IPS-18a (cell line): ENCODE data around the gene TMPRSS11D.

Source experiments
- H3K27ac ChIP-seq: one replicate; pipeline ENCODE4 v1.5.1; 2013; ENCODE audit warnings: low read length
- H3K27me3 ChIP-seq: one replicate; pipeline ENCODE4 v1.6.1; 2013; ENCODE audit warnings: mild to moderate bottlenecking, low read length; ENCODE audit not compliant: control insufficient read depth, insufficient read depth
- H3K36me3 ChIP-seq: one replicate; pipeline ENCODE4 v1.6.1; 2013; ENCODE audit warnings: low read depth, low read length; ENCODE audit not compliant: control insufficient read depth
- H3K4me1 ChIP-seq: one replicate; pipeline ENCODE4 v1.6.1; 2013; ENCODE audit warnings: low read depth, low read length; ENCODE audit not compliant: control insufficient read depth
- H3K4me3 ChIP-seq: one replicate; pipeline ENCODE4 v1.5.1; 2013; ENCODE audit warnings: low read length
- H3K9ac ChIP-seq: one replicate; pipeline ENCODE4 v1.6.1; 2013; ENCODE audit warnings: mild to moderate bottlenecking, low read length, moderate library complexity
- H3K9me3 ChIP-seq: one replicate; pipeline ENCODE4 v1.6.1; 2013; ENCODE audit warnings: low read depth, low read length; ENCODE audit not compliant: control insufficient read depth

Gene TMPRSS11D

DNA sequence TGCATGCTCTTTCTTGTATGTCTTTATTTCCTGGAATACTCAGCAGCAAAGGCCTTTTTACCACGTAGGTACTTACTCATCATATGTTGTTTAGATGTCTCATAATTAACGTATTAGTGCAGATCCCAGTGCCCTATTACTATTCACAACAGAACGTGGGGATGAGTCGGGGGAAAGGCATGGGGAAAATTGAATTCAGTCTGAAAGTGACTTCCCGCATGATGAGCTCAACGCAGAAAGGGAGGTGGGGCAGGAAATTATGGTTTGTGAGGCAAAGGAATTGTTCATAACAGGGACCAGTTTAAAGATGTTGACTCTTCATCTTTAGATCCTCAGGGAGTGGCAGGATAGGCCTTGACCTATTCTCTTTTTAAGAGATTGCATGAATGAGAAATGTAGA lies 2.0 kb upstream of the TMPRSS11D start:
- no peaks in the 10 kb centered on the region for H3K4me1 ChIP-seq
- H3K9ac ChIP-seq: no peak overlapping the region
- no peaks in the 10 kb centered on the region for H3K27me3 ChIP-seq
- no peaks in the 10 kb centered on the region for H3K36me3 ChIP-seq
- H3K27ac ChIP-seq: no peak overlapping the region
- H3K9me3 ChIP-seq: no peaks in the 10 kb centered on the region
- no peak overlapping the region for H3K4me3 ChIP-seq

DNA sequence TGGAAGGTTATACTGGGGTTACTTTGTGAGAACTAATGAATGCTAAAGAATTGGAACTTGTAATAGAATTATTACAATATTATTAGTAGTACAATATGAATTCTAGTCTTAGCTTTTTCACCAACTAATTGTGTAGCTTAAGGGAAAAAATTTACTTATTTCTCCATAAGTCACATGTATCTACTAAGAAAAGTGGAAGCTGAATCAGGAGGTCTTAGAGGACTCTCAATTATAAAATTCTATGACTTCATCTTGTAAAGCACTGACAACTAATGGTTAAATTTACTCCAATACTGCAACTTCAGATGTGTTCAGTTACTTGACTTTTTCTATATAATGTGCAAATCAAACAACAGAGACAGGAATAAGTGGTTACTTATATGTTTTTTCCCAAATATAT lies 899 bp upstream of the TMPRSS11D start:
- Histone ChIP-seq H3K27ac (no peak overlapping the region), H3K4me3 (no peak overlapping the region), H3K4me1 (no peaks in the 10 kb centered on the region), H3K36me3 (no peaks in the 10 kb centered on the region), H3K27me3 (no peaks in the 10 kb centered on the region), H3K9ac (no peak overlapping the region), H3K9me3 (no peaks in the 10 kb centered on the region)

DNA sequence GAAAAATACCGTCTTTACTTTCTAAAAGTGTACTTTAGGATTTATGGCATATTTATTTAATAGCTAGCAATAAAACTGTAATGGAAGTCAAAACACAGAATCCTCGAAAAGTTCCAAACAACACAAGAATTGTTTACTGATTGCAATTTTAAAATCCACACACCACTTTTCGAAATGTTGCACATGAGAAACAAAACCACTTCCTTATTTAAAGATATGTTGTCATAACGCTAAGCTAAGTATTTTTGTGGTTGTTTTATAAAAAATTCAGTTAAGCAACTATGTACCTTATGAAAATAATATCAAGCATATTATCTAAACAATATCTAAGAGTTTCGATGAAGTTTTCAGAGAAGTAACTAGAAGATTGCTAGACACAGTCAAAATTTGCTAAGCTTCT lies 344 bp downstream of the TMPRSS11D start:
- H3K9me3 ChIP-seq: no peaks in the 10 kb centered on the region
- H3K36me3 ChIP-seq: no peaks in the 10 kb centered on the region
- H3K4me1 ChIP-seq: no peaks in the 10 kb centered on the region
- no peak overlapping the region for H3K9ac ChIP-seq
- H3K4me3 ChIP-seq: no peak overlapping the region
- H3K27me3 ChIP-seq: no peaks in the 10 kb centered on the region
- no peak overlapping the region for H3K27ac ChIP-seq

DNA sequence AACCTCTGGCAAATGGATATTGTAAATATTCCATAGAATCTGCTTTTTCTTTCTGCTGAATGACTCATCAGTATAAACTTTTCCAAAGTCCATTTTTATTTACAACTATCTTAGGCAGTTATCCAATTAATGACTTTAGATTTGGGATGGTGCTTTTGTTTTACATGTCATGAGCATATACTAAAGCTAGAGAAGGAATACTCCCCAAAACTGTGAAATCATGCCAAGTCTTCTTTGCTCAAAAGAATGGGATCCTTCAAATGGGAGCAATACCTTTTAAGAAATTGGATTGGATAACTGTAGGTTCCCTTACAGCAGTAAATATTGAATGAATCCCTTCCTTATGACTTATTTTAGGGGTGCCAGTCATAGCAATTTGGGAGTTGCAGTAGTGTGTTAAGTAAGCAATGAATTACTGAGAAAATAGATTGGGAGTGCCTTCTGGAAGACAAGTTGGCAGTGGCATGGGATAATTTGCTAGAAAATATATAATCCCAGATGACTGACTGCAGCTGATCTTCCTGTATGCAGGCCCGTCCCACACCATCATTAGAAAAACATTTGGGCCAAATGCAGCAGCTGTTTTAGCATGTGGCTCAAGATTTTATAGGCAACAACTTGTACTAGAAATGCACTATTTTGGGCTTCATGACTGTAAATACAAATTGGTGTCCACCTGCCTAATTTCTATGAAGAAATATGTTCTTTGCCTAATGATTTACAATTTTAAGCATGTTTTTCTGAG lies 2.8 kb downstream of the TMPRSS11D start:
- no peaks in the 10 kb centered on the region for H3K36me3 ChIP-seq
- H3K4me1 ChIP-seq: no peaks in the 10 kb centered on the region
- H3K9ac ChIP-seq: no peak overlapping the region
- no peak overlapping the region for H3K27ac ChIP-seq
- no peaks in the 10 kb centered on the region for H3K9me3 ChIP-seq
- H3K4me3 ChIP-seq: no peak overlapping the region
- H3K27me3 ChIP-seq: no peaks in the 10 kb centered on the region

DNA sequence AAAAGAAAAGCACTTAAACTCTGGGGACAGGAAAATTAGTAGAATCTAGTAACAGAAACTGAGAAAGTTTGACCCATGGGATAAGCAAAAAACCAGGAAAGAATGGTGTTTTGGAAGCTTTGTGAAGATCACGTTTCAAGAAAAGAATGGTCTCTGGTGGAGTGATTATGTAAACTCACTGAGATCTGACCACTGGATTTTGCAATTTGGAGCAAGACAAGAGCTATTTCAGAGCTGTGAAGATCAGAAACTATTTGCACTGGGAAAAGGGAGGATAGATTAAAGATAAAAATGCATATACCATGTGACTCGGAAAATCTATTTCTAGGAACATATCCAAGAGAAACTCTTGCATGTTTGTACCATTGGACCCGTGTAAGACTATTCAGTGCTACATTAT lies 4.3 kb downstream of the TMPRSS11D start:
- Histone ChIP-seq H3K9ac (no peak overlapping the region), H3K9me3 (no peaks in the 10 kb centered on the region), H3K27ac (no peak overlapping the region), H3K4me3 (no peak overlapping the region), H3K4me1 (no peaks in the 10 kb centered on the region), H3K27me3 (no peaks in the 10 kb centered on the region), H3K36me3 (no peaks in the 10 kb centered on the region)

DNA sequence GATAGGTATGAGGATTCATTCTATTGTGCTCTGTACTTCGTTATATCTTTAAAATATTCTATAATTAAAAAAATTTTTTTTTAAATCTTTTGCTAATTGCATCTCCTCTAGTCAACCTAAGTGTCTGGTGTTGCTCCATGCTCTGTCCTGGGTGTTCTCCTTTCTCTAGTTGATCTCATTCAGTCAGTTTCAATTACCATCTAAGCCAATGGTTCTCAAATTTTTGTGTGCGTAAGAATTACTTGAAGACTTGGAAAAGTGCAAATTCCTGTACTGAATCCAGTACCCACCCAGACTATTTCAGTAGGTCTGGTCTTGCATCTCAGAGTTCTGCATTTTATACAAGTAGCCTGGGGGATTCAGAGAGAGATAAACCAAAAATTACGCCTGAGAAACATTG lies 6.7 kb downstream of the TMPRSS11D start:
- Histone ChIP-seq H3K36me3 (no peaks in the 10 kb centered on the region), H3K4me1 (no peaks in the 10 kb centered on the region), H3K4me3 (no peak overlapping the region), H3K9me3 (no peaks in the 10 kb centered on the region), H3K27ac (no peak overlapping the region), H3K27me3 (no peaks in the 10 kb centered on the region), H3K9ac (no peak overlapping the region)

DNA sequence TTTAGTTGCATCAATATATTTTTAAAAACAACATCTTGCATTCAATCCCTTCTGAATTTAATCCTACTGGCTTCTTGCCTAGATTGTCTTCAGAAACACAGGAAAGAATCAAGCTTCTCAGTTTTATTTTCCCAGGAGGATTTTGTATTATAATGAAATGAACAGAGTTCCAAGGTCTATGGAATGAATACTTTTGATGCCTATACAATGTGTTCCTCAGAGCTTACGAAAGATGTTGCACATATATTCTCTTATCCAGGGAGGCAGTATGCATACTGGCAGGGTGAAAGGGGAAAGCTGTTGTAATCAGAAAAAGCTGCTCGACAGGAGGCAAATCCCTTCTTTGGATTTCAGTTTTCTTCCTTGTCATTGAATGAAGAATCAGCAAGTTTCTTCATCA lies 8.8 kb downstream of the TMPRSS11D start:
- H3K9me3 ChIP-seq: no peaks in the 10 kb centered on the region
- no peak overlapping the region for H3K4me3 ChIP-seq
- H3K9ac ChIP-seq: no peak overlapping the region
- no peaks in the 10 kb centered on the region for H3K4me1 ChIP-seq
- no peak overlapping the region for H3K27ac ChIP-seq
- H3K36me3 ChIP-seq: no peaks in the 10 kb centered on the region
- H3K27me3 ChIP-seq: no peaks in the 10 kb centered on the region

DNA sequence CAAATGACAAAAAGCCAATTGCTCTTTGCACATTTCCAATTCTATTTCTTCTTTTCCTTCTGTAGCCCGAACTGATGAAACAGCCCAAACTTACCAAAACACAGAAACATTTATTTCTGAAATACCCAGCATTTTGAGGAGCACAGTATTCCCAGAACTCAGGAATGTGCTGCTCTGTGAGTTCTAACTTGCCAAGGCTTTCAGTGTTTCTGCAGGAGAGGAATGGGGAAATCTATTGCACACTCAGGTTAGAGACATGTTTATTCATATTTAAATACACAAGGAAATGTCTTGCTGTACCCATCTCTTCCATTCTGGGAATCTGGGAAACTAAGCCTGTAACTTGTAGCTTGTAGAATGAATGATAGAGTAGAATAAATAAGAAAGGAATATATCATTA lies 10.7 kb downstream of the TMPRSS11D start:
- H3K9ac ChIP-seq: no peak overlapping the region
- no peaks in the 10 kb centered on the region for H3K4me1 ChIP-seq
- H3K4me3 ChIP-seq: no peak overlapping the region
- H3K27ac ChIP-seq: no peak overlapping the region
- no peaks in the 10 kb centered on the region for H3K27me3 ChIP-seq
- H3K9me3 ChIP-seq: no peaks in the 10 kb centered on the region
- no peaks in the 10 kb centered on the region for H3K36me3 ChIP-seq

DNA sequence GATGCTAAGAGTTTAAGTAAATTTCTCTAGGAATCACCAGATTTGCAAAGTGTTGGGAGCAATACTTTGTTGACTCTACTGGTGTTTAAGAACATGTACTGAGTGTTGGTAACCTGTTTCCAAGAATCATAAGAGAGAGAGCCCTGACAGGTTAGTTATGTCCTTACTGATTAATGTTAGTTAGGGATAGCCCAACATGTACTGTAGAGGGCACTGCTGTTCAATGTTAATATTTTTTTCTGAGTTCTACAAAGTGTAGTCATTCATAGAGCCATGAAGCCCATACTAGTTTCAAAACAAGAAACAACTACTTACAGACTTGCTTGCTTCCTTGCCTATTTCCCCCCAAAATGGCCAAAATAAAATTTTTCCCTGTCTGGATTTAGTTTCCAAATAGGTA lies 11.9 kb downstream of the TMPRSS11D start:
- no peaks in the 10 kb centered on the region for H3K9me3 ChIP-seq
- no peak overlapping the region for H3K4me3 ChIP-seq
- H3K27me3 ChIP-seq: no peaks in the 10 kb centered on the region
- no peak overlapping the region for H3K9ac ChIP-seq
- H3K27ac ChIP-seq: no peak overlapping the region
- H3K36me3 ChIP-seq: no peaks in the 10 kb centered on the region
- H3K4me1 ChIP-seq: no peaks in the 10 kb centered on the region

DNA sequence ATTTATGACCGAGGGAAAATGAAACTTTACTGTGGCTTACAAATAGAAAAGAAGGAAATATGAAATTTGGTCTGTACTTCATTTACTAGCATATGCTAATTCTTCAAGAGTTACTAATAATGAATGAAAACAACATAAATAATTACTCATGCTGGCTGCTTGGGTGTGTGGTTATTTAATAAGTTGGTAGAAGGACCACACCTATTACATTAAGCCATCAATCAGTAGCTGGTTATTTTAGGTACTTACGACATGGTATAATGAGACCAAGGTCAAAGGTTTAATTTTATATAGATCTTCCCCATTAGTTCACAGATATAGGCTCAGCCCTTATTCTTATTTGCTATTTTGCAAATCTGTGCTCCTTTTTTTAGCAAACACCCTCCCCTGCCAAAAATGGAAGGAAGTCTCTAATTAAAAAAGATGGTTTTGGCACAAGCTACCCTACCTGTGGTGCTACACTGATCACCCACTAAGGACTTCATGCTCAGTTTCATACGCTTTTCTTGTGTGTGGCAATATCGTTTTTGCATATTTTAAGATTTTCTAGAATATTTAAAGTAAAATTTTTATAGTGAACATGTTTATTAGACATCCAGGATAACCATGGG lies 14.1 kb downstream of the TMPRSS11D start:
- no peaks in the 10 kb centered on the region for H3K36me3 ChIP-seq
- H3K9ac ChIP-seq: no peak overlapping the region
- no peak overlapping the region for H3K4me3 ChIP-seq
- no peaks in the 10 kb centered on the region for H3K4me1 ChIP-seq
- H3K9me3 ChIP-seq: no peaks in the 10 kb centered on the region
- H3K27ac ChIP-seq: no peak overlapping the region
- H3K27me3 ChIP-seq: no peaks in the 10 kb centered on the region

DNA sequence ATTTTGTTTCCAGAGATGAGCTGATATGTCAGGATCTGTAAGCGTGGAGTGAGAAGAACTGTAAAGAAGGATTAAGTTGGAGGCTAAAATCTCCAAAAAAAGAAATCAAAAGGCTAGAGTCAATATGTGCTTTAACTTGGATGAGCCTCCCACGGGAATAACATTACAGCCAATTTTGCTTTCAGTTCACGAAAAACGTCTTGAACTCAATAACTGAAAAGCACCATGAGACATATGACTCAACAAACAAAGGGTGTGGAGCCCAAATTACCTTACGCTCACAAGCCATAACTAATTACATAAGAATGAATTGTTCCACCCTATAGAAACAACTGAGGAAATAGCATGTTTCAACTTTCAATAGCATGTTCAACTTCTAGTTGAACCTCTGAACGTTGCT lies 22.3 kb downstream of the TMPRSS11D start:
- Histone ChIP-seq H3K4me3 (no peak overlapping the region), H3K27me3 (no peaks in the 10 kb centered on the region), H3K9ac (no peak overlapping the region), H3K4me1 (no peaks in the 10 kb centered on the region), H3K36me3 (no peaks in the 10 kb centered on the region), H3K27ac (no peak overlapping the region), H3K9me3 (no peaks in the 10 kb centered on the region)

DNA sequence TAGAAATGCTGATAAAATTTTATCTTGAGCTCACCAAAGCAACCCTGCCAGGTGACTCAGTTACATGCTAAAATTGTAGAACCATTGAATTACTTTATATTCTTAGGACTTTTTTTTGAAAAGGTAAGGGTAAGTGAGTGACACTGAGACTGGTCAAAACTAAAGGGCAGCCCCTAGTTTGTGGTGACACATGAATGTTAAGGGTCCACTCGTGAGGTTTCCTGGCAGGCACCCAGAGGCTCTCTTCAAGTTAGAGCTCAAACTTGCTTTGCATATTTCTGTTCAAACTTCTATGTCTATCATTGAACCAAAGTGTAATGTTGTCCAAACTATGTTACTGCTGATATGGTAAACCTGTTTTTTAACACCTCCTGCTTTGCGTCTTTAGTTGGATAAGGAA lies 30.5 kb downstream of the TMPRSS11D start:
- Histone ChIP-seq H3K36me3 (no peaks in the 10 kb centered on the region), H3K4me1 (no peaks in the 10 kb centered on the region), H3K27me3 (no peaks in the 10 kb centered on the region), H3K9me3 (no peaks in the 10 kb centered on the region), H3K27ac (no peak overlapping the region), H3K9ac (no peak overlapping the region), H3K4me3 (no peak overlapping the region)
